HFFc6 (cell line): ENCODE results near the gene EVI5. TPM values are rescaled to one million over a fixed set of nuclear protein-coding genes. Genes with fewer than 3 reads are reported as not detected.

Source experiments
- DNase-seq: peaks from one replicate; pipeline ENCODE4 v3.0.0-alpha.2; 2018
- H3K27ac Mint-ChIP-seq: 2 replicates; pipeline ENCODE4 v1.8.0; 2020; ENCODE audit warnings: mild to moderate bottlenecking, mixed read lengths
- H3K27me3 Mint-ChIP-seq: 2 replicates; pipeline ENCODE4 v1.8.0; 2021; ENCODE audit warnings: mild to moderate bottlenecking, moderate library complexity, mixed read lengths; ENCODE audit not compliant: insufficient read depth
- H3K36me3 Mint-ChIP-seq: 2 replicates; pipeline ENCODE4 v1.8.0; 2021; ENCODE audit warnings: low read depth, mixed read lengths
- H3K4me1 Mint-ChIP-seq: 2 replicates; pipeline ENCODE4 v1.8.0; 2020; ENCODE audit warnings: low read depth, mixed read lengths
- H3K4me3 Mint-ChIP-seq: 2 replicates; pipeline ENCODE4 v1.8.0; 2020; ENCODE audit warnings: mild to moderate bottlenecking, moderate library complexity, mixed read lengths
- H3K9me3 Mint-ChIP-seq: 2 replicates; pipeline ENCODE4 v1.8.0; 2020; ENCODE audit warnings: mild to moderate bottlenecking, mixed read lengths
- CTCF ChIP-seq: fragments of 200-600 bp; sonication (generic); IDR thresholded peaks from 2 replicates; pipeline ENCODE4 v1.5.0; 2021; ENCODE audit warnings: antibody characterized with exemption, mild to moderate bottlenecking
- total RNA-seq, 6 experiments: library from RNA; stranded (reverse); fragmentation: NEBNext Ultra II Directional; extraction: Animal tissue kit (Norgen Biotek cat#: 25700); gene quantifications; 2 replicates in 1 of 6; 3 replicates in 5 of 6; pipeline ENCODE4 v1.2.3, GENCODE V29; 2021

EVI5 gene
- total RNA-seq, 6 experiments from 2014 or later: 31.7 to 43.7 (median 34.0) TPM

GRCh38 chr1:92486251-92487077, 298.4 kb downstream of the EVI5 start, which contains the start of gene GFI1:
Gene GFI1 (minus strand): TSS chr1:92486925. CDS start chr1:92483487, 3,438 bp downstream.
- no peak for TF ChIP-seq CTCF
- H3K4me3 Mint-ChIP-seq: peak within 1 kb of the TSS; percentile 87
- H3K36me3 Mint-ChIP-seq: peaks cover 5% of the 10 kb centered on the region; the same call in 1 of the 2 replicates
- DNase-seq: no peak
- H3K27ac Mint-ChIP-seq: no peak within 1 kb of the TSS
- H3K4me1 Mint-ChIP-seq: peaks cover 24% of the 10 kb centered on the region
- peaks cover 58% of the 10 kb centered on the region for H3K27me3 Mint-ChIP-seq
- no peaks in the 10 kb centered on the region for H3K9me3 Mint-ChIP-seq

- no peak for DNase-seq
- Mint-ChIP-seq H3K27ac (no peak overlapping the region), H3K9me3 (no peaks in the 10 kb centered on the region), H3K4me1 (peaks cover 24% of the 10 kb centered on the region), H3K36me3 (peaks cover 5% of the 10 kb centered on the region; the same call in 1 of the 2 replicates), H3K4me3 (peak overlapping the region; percentile 87), H3K27me3 (peaks cover 62% of the 10 kb centered on the region)
- TF ChIP-seq CTCF: peak; percentile 28; the same call in 1 of the 2 replicates
Measured at GRCh38 chr1:92485381-92486250, 299.3 kb downstream of the EVI5 start.

GRCh38 chr1:92484472-92485380, 300.2 kb downstream of the EVI5 start:
- H3K9me3 Mint-ChIP-seq: no peaks in the 10 kb centered on the region
- peaks cover 5% of the 10 kb centered on the region; the same call in 1 of the 2 replicates for H3K36me3 Mint-ChIP-seq
- no peak for TF ChIP-seq CTCF
- peaks cover 68% of the 10 kb centered on the region for H3K27me3 Mint-ChIP-seq
- H3K27ac Mint-ChIP-seq: no peak overlapping the region
- no peak for DNase-seq
- peaks cover 24% of the 10 kb centered on the region for H3K4me1 Mint-ChIP-seq
- H3K4me3 Mint-ChIP-seq: peak overlapping the region; percentile 77

GRCh38 chr1:92483610-92484471, 301.1 kb downstream of the EVI5 start:
- peaks cover 24% of the 10 kb centered on the region for H3K4me1 Mint-ChIP-seq
- H3K9me3 Mint-ChIP-seq: no peaks in the 10 kb centered on the region
- no peak overlapping the region for H3K27ac Mint-ChIP-seq
- peaks cover 70% of the 10 kb centered on the region for H3K27me3 Mint-ChIP-seq
- TF ChIP-seq CTCF: no peak
- peak overlapping the region; percentile 77 for H3K4me3 Mint-ChIP-seq
- no peak for DNase-seq
- peaks cover 5% of the 10 kb centered on the region; the same call in 1 of the 2 replicates for H3K36me3 Mint-ChIP-seq
